Spleen (tissue), 11 donors: ENCODE data around the gene ODAD4. TPM values are rescaled to one million over a fixed set of nuclear protein-coding genes. Genes with fewer than 3 reads are reported as not detected.

ENCODE experiments used
- DNase-seq: peaks from one replicate; pipeline ENCODE4 v3.0.0-alpha.2; 2020
- H3K27ac ChIP-seq, 8 donors: fragments of 200-600 bp; sonication (generic) in 7 of 8; 1 replicate in 4 of 8; 2 replicates in 4 of 8; pipeline versions ENCODE4 v1.5.0 to v1.8.0; 2016 to 2021; ENCODE audit warnings: inconsistent platforms in 4 of 8, mild to moderate bottlenecking in 4 of 8, moderate library complexity in 1 of 8
- H3K27me3 ChIP-seq, 7 donors: fragments of 200-600 bp; sonication (generic) in 6 of 7; replicated peaks in 1 of 7; 1 replicate in 4 of 7; 2 replicates in 3 of 7; pipeline versions ENCODE4 v1.5.0 to v1.8.0; 2016 to 2021; ENCODE audit warnings: inconsistent platforms in 3 of 7, mild to moderate bottlenecking in 1 of 7
- H3K36me3 ChIP-seq, 6 donors: fragments of 200-600 bp; sonication (generic) in 5 of 6; 1 replicate in 4 of 6; 2 replicates in 2 of 6; pipeline versions ENCODE4 v1.5.0 to v1.8.0; 2016 to 2021; ENCODE audit warnings: inconsistent platforms in 2 of 6
- H3K4me1 ChIP-seq, 6 donors: fragments of 200-600 bp; sonication (generic) in 5 of 6; 1 replicate in 3 of 6; 2 replicates in 3 of 6; pipeline versions ENCODE4 v1.5.0 to v1.8.0; 2016 to 2021; ENCODE audit warnings: inconsistent platforms in 3 of 6
- H3K4me3 ChIP-seq, 8 donors: fragments of 200-600 bp; sonication (generic) in 7 of 8; 1 replicate in 4 of 8; 2 replicates in 4 of 8; pipeline versions ENCODE4 v1.5.0 to v1.8.0; 2016 to 2021; ENCODE audit warnings: inconsistent platforms in 4 of 8, mild to moderate bottlenecking in 4 of 8, moderate library complexity in 2 of 8
- H3K9me3 ChIP-seq, 8 donors: fragments of 200-600 bp; sonication (generic) in 7 of 8; 1 replicate in 4 of 8; 2 replicates in 4 of 8; pipeline versions ENCODE4 v1.5.0 to v1.8.0; 2016 to 2021; ENCODE audit warnings: inconsistent platforms in 4 of 8
- CTCF ChIP-seq, 11 experiments: fragments of 200-600 bp in 7 of 11; fragments of 450-650 bp in 4 of 11; sonication (generic) in 4 of 11; IDR thresholded peaks in 8 of 11; conservative IDR thresholded peaks in 3 of 11; 1 replicate in 7 of 11; 2 replicates in 4 of 11; pipeline versions ENCODE4 v1.4.0 to v1.8.0; 2016 to 2021; ENCODE audit warnings: antibody characterized with exemption in 11 of 11, inconsistent platforms in 4 of 11, mild to moderate bottlenecking in 1 of 11
- POLR2A ChIP-seq, 3 donors: fragments of 450-650 bp; IDR thresholded peaks; one replicate each; pipeline ENCODE4 v1.5.1; 2017; ENCODE audit warnings: antibody characterized with exemption in 3 of 3, mild to moderate bottlenecking in 1 of 3
- POLR2AphosphoS5 ChIP-seq, 3 donors: sonication (generic); formaldehyde crosslinking; IDR thresholded peaks; one replicate each; pipeline ENCODE4 v1.5.1; 2017; ENCODE audit warnings: antibody characterized with exemption in 3 of 3
- WGBS, 5 donors: extraction: QIAGEN DNeasy Blood & Tissue Kit in 3 of 5; methylation state at CpG; one replicate each; pipeline versions ENCODE4 v1.1.5 to v1.1.7; 2013 to 2018; 5-methylcytosine and 5-hydroxymethylcytosine counted together
- intact Hi-C: fragments of 100-400 bp; cut with DNase I; formaldehyde crosslinking; loops from one replicate; pipeline ENCODE4 v1.15.0; 2023; ENCODE audit warnings: low total_unique reads
- polyA plus RNA-seq, 3 donors: library from polyadenylated mRNA; stranded (reverse); fragments of 200-250 nt; gene quantifications; one replicate each; pipeline ENCODE4 v1.2.1, GENCODE V29; 2013
- total RNA-seq, 7 donors: library from RNA; depleted of rRNA in 3 of 7; stranded (reverse); fragments of >200 nt in 3 of 7; fragmentation: NEBNext Ultra II Directional in 4 of 7; extraction: Animal tissue kit (Norgen Biotek cat#: 25700) in 4 of 7; gene quantifications; one replicate each; pipeline versions ENCODE4 v1.1.0 to v1.2.1, GENCODE V29; 2016 to 2021
- donor health status: healthy with polysubstance abuse.
- donor health status: DM: no; HTN: no; CAD: no; lungs with moderate emphysema.
- donor health status: DM: no; HTN: no; CAD: no.
- donor health status: Bipolar disorder and iron deficiency.
- donor health status: healthy.
- donor health status: DM: no; HTN: no; CAD: no.
- donor health status: DM: yes; HTN: yes; CAD: no.

The ODAD4 gene
- total and polyA plus RNA-seq, 10 donors: 0.20 to 1.0 (median 0.33) TPM; not detected in 4

GRCh38 chr17:41959336-41960095, 29.1 kb downstream of the ODAD4 start:
- WGBS, 5 donors: 61 to 71% (median 65%) methylated on average over 15 to 17 of the region's 17 CpGs
- H3K4me1 ChIP-seq: peaks cover 0 to 32% (median 16%) of the 10 kb centered on the region in 6 donors
- no peak for DNase-seq
- no peak overlapping the region for H3K27ac ChIP-seq
- no peaks in the 10 kb centered on the region for H3K27me3 ChIP-seq
- intact Hi-C loops: loop anchor here (5.0 to 10.0 kb wide), 2 partner anchors 55 to 158 kb away; partner anchors contain the start of gene DNAJC7
- H3K36me3 ChIP-seq: no peaks in the 10 kb centered on the region
- H3K4me3 ChIP-seq: no peak overlapping the region
- TF ChIP-seq POLR2AphosphoS5 (IDR thresholded peaks at IDR 0.05): peak in 2 of 3 donors; percentile 13 to 18
- peak in 7 of 11 experiments; percentile 20 to 53 (median 32) for TF ChIP-seq CTCF (IDR thresholded peaks at IDR 0.05 in 8 of 11, conservative IDR thresholded peaks at IDR 0.05 in 3 of 11)
- no peak for TF ChIP-seq POLR2A (IDR thresholded peaks at IDR 0.05)
- H3K9me3 ChIP-seq: no peaks in the 10 kb centered on the region

- 65 to 84% (median 69%) methylated on average over 5 of the region's 5 CpGs for WGBS, 5 donors
- Histone ChIP-seq H3K27ac (no peak overlapping the region), H3K27me3 (no peaks in the 10 kb centered on the region), H3K4me1 (peaks cover 8 to 43% (median 30%) of the 10 kb centered on the region in 6 donors), H3K4me3 (no peak overlapping the region), H3K9me3 (no peaks in the 10 kb centered on the region), H3K36me3 (no peaks in the 10 kb centered on the region)
- intact Hi-C loops: loop anchor here (5.0 to 10.0 kb wide), 2 partner anchors 53 to 155 kb away; partner anchors contain the start of gene DNAJC7
- TF ChIP-seq POLR2A (IDR thresholded peaks at IDR 0.05): no peak
- no peak for TF ChIP-seq POLR2AphosphoS5 (IDR thresholded peaks at IDR 0.05)
- TF ChIP-seq CTCF (IDR thresholded peaks at IDR 0.05 in 8 of 11, conservative IDR thresholded peaks at IDR 0.05 in 3 of 11): no peak
- DNase-seq: no peak
Observed at GRCh38 chr17:41962111-41962510, 31.7 kb downstream of the ODAD4 start.

- TF ChIP-seq CTCF (IDR thresholded peaks at IDR 0.05 in 8 of 11, conservative IDR thresholded peaks at IDR 0.05 in 3 of 11) (peak; percentile 68 to 95 (median 86)), POLR2A (IDR thresholded peaks at IDR 0.05) (no peak), POLR2AphosphoS5 (IDR thresholded peaks at IDR 0.05) (peak in 2 of 3 donors; percentile 6 to 37)
- Histone ChIP-seq H3K4me1 (peaks cover 8 to 44% (median 34%) of the 10 kb centered on the region in 6 donors), H3K36me3 (peaks cover 0 to under 1% (median 0%) of the 10 kb centered on the region in 6 donors), H3K9me3 (no peaks in the 10 kb centered on the region), H3K4me3 (no peak overlapping the region), H3K27me3 (no peaks in the 10 kb centered on the region), H3K27ac (no peak overlapping the region)
- DNase-seq: peak; percentile 89
- intact Hi-C loops: loop anchor here (5.0 to 10.0 kb wide), 2 partner anchors 52 to 154 kb away; partner anchors contain the start of gene DNAJC7
- 21 to 29% (median 22%) methylated on average over 8 to 9 of the region's 9 CpGs for WGBS, 5 donors
Observed at GRCh38 chr17:41962768-41963434, 32.5 kb downstream of the ODAD4 start.
